Measurements from ENCODE around the gene FTO.
"Not testable (repeated sequence)": the region's sequence is repeated elsewhere in the genome, so short reads cannot be mapped to it uniquely, and the experiment has no call there.

Gene FTO

GRCh38 chr16:53827741-53828140 is 123.8 kb downstream of the FTO start:
- DNase-seq (ENCODE audit: low read depth) = no peak

GRCh38 chr16:53829186-53829747 is 125.3 kb downstream of the FTO start:
- no peak for DNase-seq (ENCODE audit: low read depth)

- DNase-seq (ENCODE audit: low read depth) = no peak
Observed at GRCh38 chr16:53832896-53833544, 129.1 kb downstream of the FTO start.

GRCh38 chr16:53836142-53836541 is 132.2 kb downstream of the FTO start:
- no peak for DNase-seq (ENCODE audit: low read depth)

GRCh38 chr16:53836680-53837079 is 132.7 kb downstream of the FTO start:
- no peak for DNase-seq (ENCODE audit: low read depth)

GRCh38 chr16:53837426-53837825 is 133.5 kb downstream of the FTO start:
- no peak for DNase-seq (ENCODE audit: low read depth)

- no peak for DNase-seq (ENCODE audit: low read depth)
Observed at GRCh38 chr16:53839150-53839549, 135.2 kb downstream of the FTO start.

GRCh38 chr16:53840456-53840855 is 136.5 kb downstream of the FTO start:
- no peak for DNase-seq (ENCODE audit: low read depth)

- DNase-seq (ENCODE audit: low read depth) = no peak
Observed at GRCh38 chr16:53841884-53842283, 137.9 kb downstream of the FTO start.

- DNase-seq (ENCODE audit: low read depth) = no peak
Observed at GRCh38 chr16:53843084-53843483, 139.1 kb downstream of the FTO start.

- no peak for DNase-seq (ENCODE audit: low read depth)
Observed at GRCh38 chr16:53844804-53845203, 140.8 kb downstream of the FTO start.

GRCh38 chr16:53846549-53846948 is 142.6 kb downstream of the FTO start:
- DNase-seq (ENCODE audit: low read depth) = not testable (repeated sequence)

GRCh38 chr16:53846971-53847370 is 143.0 kb downstream of the FTO start:
- DNase-seq (ENCODE audit: low read depth) = no peak

- DNase-seq (ENCODE audit: low read depth) = no peak
Observed at GRCh38 chr16:53848277-53848942, 144.5 kb downstream of the FTO start.

GRCh38 chr16:53848950-53849349 is 145.0 kb downstream of the FTO start:
- no peak for DNase-seq (ENCODE audit: low read depth)

- DNase-seq (ENCODE audit: low read depth) = no peak
Observed at GRCh38 chr16:53849585-53849984, 145.6 kb downstream of the FTO start.

GRCh38 chr16:53849994-53850393 is 146.0 kb downstream of the FTO start:
- no peak for DNase-seq (ENCODE audit: low read depth)

- DNase-seq (ENCODE audit: low read depth) = no peak
Observed at GRCh38 chr16:53852678-53853077, 148.7 kb downstream of the FTO start.

- DNase-seq (ENCODE audit: low read depth) = no peak
Observed at GRCh38 chr16:53855056-53855455, 151.1 kb downstream of the FTO start.

GRCh38 chr16:53855511-53855910 is 151.6 kb downstream of the FTO start:
- DNase-seq (ENCODE audit: low read depth) = no peak

- DNase-seq (ENCODE audit: low read depth) = no peak
Observed at GRCh38 chr16:53859995-53860540, 156.1 kb downstream of the FTO start.

GRCh38 chr16:53863861-53864260 is 159.9 kb downstream of the FTO start:
- no peak for DNase-seq (ENCODE audit: low read depth)

- DNase-seq (ENCODE audit: low read depth) = no peak
Observed at GRCh38 chr16:53864819-53865493, 161.0 kb downstream of the FTO start.

Measured in GM04503 (cell line).